ENCODE data around the gene CHI3L1. TPM values are rescaled to one million over a fixed set of nuclear protein-coding genes. Genes with fewer than 3 reads are reported as not detected.

The CHI3L1 gene
- total RNA-seq, 1 experiment from 2014 or later, result not detected

DNA sequence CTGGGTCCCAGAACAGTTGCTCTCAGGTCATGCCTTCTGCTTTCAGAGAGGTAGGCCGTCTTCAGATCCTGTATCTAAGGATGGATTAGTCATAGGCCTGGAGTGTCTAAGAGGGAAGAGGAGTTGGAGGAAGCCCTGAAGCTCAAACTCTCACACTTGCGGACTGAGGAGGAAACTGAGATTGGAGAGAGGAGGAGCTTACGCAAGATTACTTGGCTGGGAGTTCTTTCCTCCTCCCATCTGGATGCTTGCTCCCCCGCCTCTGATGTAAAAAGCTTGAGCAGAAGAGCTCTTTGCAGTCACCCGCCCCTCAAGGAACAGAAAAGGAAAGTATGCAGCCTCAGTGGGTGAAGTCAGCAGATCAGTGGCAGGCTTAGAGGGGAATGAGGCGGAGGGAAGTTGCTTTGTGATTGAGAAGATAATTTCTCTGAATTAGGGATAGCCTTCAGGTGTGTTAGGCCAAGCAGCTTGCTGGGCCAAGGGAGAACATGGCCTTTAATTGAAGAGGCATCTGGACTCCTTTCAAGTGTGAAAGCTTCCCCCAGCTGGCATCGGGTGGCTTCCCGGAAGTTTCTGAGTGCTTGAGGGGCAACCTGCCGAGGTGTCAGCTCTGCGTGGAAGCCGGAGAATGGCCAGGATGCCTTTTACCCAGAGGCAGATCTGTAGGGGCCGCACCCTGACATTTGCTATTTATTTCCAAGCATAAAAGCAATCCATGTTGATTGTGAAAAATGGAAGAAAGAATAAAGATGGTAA is 52.4 kb downstream of the CHI3L1 start:
- Histone ChIP-seq H3K23ac (ENCODE audit: insufficient read length, low read depth, low read length) (no peak overlapping the region), H3K4me2 (ENCODE audit: insufficient read depth, insufficient read length, low read length) (no peak overlapping the region), H3K14ac (ENCODE audit: insufficient read depth, low read length) (no peak overlapping the region), H2BK12ac (ENCODE audit: insufficient read length, low read depth, low read length) (no peak overlapping the region), H3K27ac (ENCODE audit: insufficient read length, low read depth, low read length) (no peak overlapping the region), H2AFZ (ENCODE audit: low read length) (no peak overlapping the region), H3K9ac (ENCODE audit: extremely low read depth, insufficient read length, low read length) (no peak overlapping the region), H3K23me2 (ENCODE audit: insufficient read length, low read depth, low read length, poor library complexity, severe bottlenecking) (no peaks in the 10 kb centered on the region), H3K4me1 (ENCODE audit: insufficient read depth, low read length) (no peaks in the 10 kb centered on the region), H4K5ac (ENCODE audit: insufficient read length, low read depth, low read length) (no peak overlapping the region), H2BK5ac (ENCODE audit: insufficient read length, low read length) (no peak overlapping the region), H3T11ph (ENCODE audit: low read length) (no peak overlapping the region), H3K4ac (ENCODE audit: low read depth, low read length) (no peak overlapping the region), H2BK15ac (ENCODE audit: low read depth, low read length) (no peak overlapping the region), H4K20me1 (ENCODE audit: control insufficient read depth, insufficient read depth, insufficient read length) (no peaks in the 10 kb centered on the region), H2AK5ac (ENCODE audit: insufficient read length, low read length) (no peak overlapping the region), H4K8ac (replicated peaks; ENCODE audit: insufficient read length, low read depth, low read length) (no peak overlapping the region), H3K79me2 (ENCODE audit: insufficient read depth, low read length) (no peaks in the 10 kb centered on the region), H3K79me1 (ENCODE audit: insufficient read depth, low read depth, low read length, poor library complexity, severe bottlenecking) (no peaks in the 10 kb centered on the region), H4K91ac (ENCODE audit: insufficient read length, low read depth, low read length) (no peak overlapping the region), H2BK120ac (ENCODE audit: low read depth, low read length, poor library complexity, severe bottlenecking) (no peak overlapping the region), H3K9me3 (ENCODE audit: control insufficient read depth, low read depth, low read length) (no peaks in the 10 kb centered on the region), H3K56ac (ENCODE audit: insufficient read length, low read depth, low read length) (no peak overlapping the region), H2BK20ac (ENCODE audit: low read depth, low read length, poor library complexity, severe bottlenecking) (no peak overlapping the region), H3K27me3 (ENCODE audit: insufficient read depth, low read length) (no peaks in the 10 kb centered on the region; the same call in 1 of the 2 replicates), H3K18ac (ENCODE audit: insufficient read length, low read depth, low read length) (no peak overlapping the region)
- no peak for DNase-seq
- peak overlapping the region in 1 of 3 experiments; percentile 71; a peak in 2 of 7 replicates for H3K27ac Mint-ChIP-seq
- peaks cover 13 to 19% of the 10 kb centered on the region in 2 experiments for H3K4me1 Mint-ChIP-seq
- no peaks in the 10 kb centered on the region for H3K36me3 Mint-ChIP-seq (ENCODE audit: insufficient read depth in 1 of 3, low read depth in 3 of 3)
- no peak for TF ChIP-seq CTCF (conservative IDR thresholded peaks at IDR 0.05)
- no CpG with 5 or more reads among the region's 12 CpGs for WGBS (ENCODE audit: extremely low coverage, insufficient read length, low lambda C conversion rate)
- H3K27me3 Mint-ChIP-seq (ENCODE audit: low read depth), result peaks cover 13% of the 10 kb centered on the region
- H3K4me3 Mint-ChIP-seq, result no peak overlapping the region
- H3K9me3 Mint-ChIP-seq, result no peaks in the 10 kb centered on the region
